H1 (cell line): ENCODE results near the gene SPIRE2. TPM values are rescaled to one million over a fixed set of nuclear protein-coding genes. Genes with fewer than 3 reads are reported as not detected.

Experiments
- CTCF ChIA-PET: fragments of 300-600 bp; sonication (Branson Sonifier 250); formaldehyde crosslinking; loops from one replicate; lab custom pipeline; 2021; ENCODE audit not compliant: partially characterized antibody; lab: Charles Lee
- POLR2A ChIA-PET: fragments of 300-600 bp; sonication (Branson Sonifier 250); formaldehyde crosslinking; loops from one replicate; lab custom pipeline; 2021; ENCODE audit warnings: inconsistent platforms; ENCODE audit not compliant: partially characterized antibody; lab: Charles Lee
- DNase-seq, 2 experiments: peaks; one replicate each; pipeline versions ENCODE4 v3.0.0 to v3.0.0-alpha.2; 2010 to 2022; ENCODE audit warnings: low spot score in 2 of 2, low read depth in 1 of 2, mixed read lengths in 1 of 2
- FAIRE-seq: peaks from 2 replicates; lab custom pipeline; 2011; peaks lifted over from hg19 to GRCh38; lab: Jason Lieb, UNC
- H2AFZ ChIP-seq: 2 replicates; pipeline ENCODE4 v1.8.1; 2012; ENCODE audit warnings: low read length, inconsistent platforms
- H2AK5ac ChIP-seq: 2 replicates; pipeline ENCODE4 v1.6.1; 2013; ENCODE audit warnings: low read depth, low read length
- H2BK120ac ChIP-seq: replicated peaks from 2 replicates; pipeline ENCODE3; 2013; ENCODE audit warnings: low read depth, low read length, inconsistent platforms
- H2BK12ac ChIP-seq: 2 replicates; pipeline ENCODE4 v1.6.1; 2013; ENCODE audit warnings: low read depth, low read length
- H2BK15ac ChIP-seq: 2 replicates; pipeline ENCODE4 v1.6.1; 2013; ENCODE audit warnings: low read length
- H2BK20ac ChIP-seq: 2 replicates; pipeline ENCODE4 v1.6.1; 2013; ENCODE audit warnings: low read length
- H2BK5ac ChIP-seq: 2 replicates; pipeline ENCODE4 v1.6.1; 2013; ENCODE audit warnings: low read depth, low read length
- H3K14ac ChIP-seq: 2 replicates; pipeline ENCODE4 v1.6.1; 2013; ENCODE audit warnings: inconsistent platforms; ENCODE audit not compliant: insufficient read length
- H3K18ac ChIP-seq: 2 replicates; pipeline ENCODE4 v1.6.1; 2013; ENCODE audit warnings: low read length; ENCODE audit errors: extremely low read depth
- H3K23ac ChIP-seq: 2 replicates; pipeline ENCODE4 v1.6.1; 2013; ENCODE audit warnings: inconsistent platforms; ENCODE audit not compliant: insufficient read length
- H3K23me2 ChIP-seq: 2 replicates; pipeline ENCODE4 v1.6.1; 2013; ENCODE audit warnings: low read depth, low read length
- H3K27ac ChIP-seq: 2 replicates; pipeline ENCODE4 v1.6.1; 2011; ENCODE audit warnings: low read depth, low read length, inconsistent platforms
- H3K27me3 ChIP-seq, 4 experiments: replicated peaks in 1 of 4; 1 replicate in 1 of 4; 2 replicates in 3 of 4; pipeline versions ENCODE4 v1.6.1 to v1.8.1; 2011 to 2013; ENCODE audit warnings: low read length in 3 of 4, mild to moderate bottlenecking in 3 of 4, inconsistent platforms in 2 of 4, mixed read lengths in 2 of 4, moderate library complexity in 1 of 4; ENCODE audit not compliant: control insufficient read depth in 3 of 4, insufficient read depth in 3 of 4; ENCODE audit errors: extremely low read depth in 1 of 4
- H3K36me3 ChIP-seq, 4 experiments: 2 replicates each; pipeline versions ENCODE4 v1.6.1 to v1.8.1; 2011 to 2013; ENCODE audit warnings: mild to moderate bottlenecking in 4 of 4, low read length in 3 of 4, moderate library complexity in 2 of 4, control low read depth in 1 of 4, inconsistent platforms in 1 of 4; ENCODE audit not compliant: insufficient read depth in 4 of 4, control insufficient read depth in 2 of 4
- H3K4ac ChIP-seq: replicated peaks from 2 replicates; pipeline ENCODE3; 2013; ENCODE audit warnings: low read length, low read depth, mixed read lengths, inconsistent platforms; ENCODE audit not compliant: insufficient read length
- H3K4me1 ChIP-seq, 4 experiments: replicated peaks in 1 of 4; 1 replicate in 1 of 4; 2 replicates in 3 of 4; pipeline versions ENCODE4 v1.6.1 to v1.8.1; 2011 to 2013; ENCODE audit warnings: low read length in 3 of 4, inconsistent platforms in 2 of 4, mixed read lengths in 1 of 4; ENCODE audit not compliant: insufficient read depth in 4 of 4, control insufficient read depth in 3 of 4
- H3K4me2 ChIP-seq, 2 experiments: 2 replicates each; pipeline versions ENCODE4 v1.6.1 to v1.8.1; 2011 to 2013; ENCODE audit warnings: low read depth in 2 of 2, low read length in 2 of 2, control low read depth in 1 of 2, inconsistent platforms in 1 of 2, mild to moderate bottlenecking in 1 of 2; ENCODE audit not compliant: insufficient read depth in 1 of 2
- H3K4me3 ChIP-seq, 4 experiments: fragments of 200-600, 300-600 bp in 1 of 4; sonication (generic), shearing (Covaris generic), sonication (Bioruptor Twin) in 1 of 4; 2 replicates each; pipeline versions ENCODE4 v1.5.1 to v1.8.1; 2011 to 2016; ENCODE audit warnings: low read length in 4 of 4, low read depth in 3 of 4, control low read depth in 2 of 4, inconsistent platforms in 2 of 4, mild to moderate bottlenecking in 2 of 4, mixed read lengths in 1 of 4, moderate library complexity in 1 of 4; ENCODE audit not compliant: insufficient read depth in 2 of 4; ENCODE audit errors: extremely low read depth in 1 of 4
- H3K56ac ChIP-seq: replicated peaks from 2 replicates; pipeline ENCODE3; 2013; ENCODE audit warnings: low read depth, mild to moderate bottlenecking, mixed read lengths, low read length, inconsistent platforms; ENCODE audit not compliant: insufficient read length
- H3K79me1 ChIP-seq: 2 replicates; pipeline ENCODE4 v1.6.1; 2013; ENCODE audit warnings: low read depth, low read length, control low read depth
- H3K79me2 ChIP-seq, 2 experiments: 2 replicates each; pipeline versions ENCODE4 v1.6.1 to v1.8.1; 2012 to 2013; ENCODE audit warnings: low read length in 2 of 2, mild to moderate bottlenecking in 2 of 2, inconsistent platforms in 1 of 2; ENCODE audit not compliant: insufficient read depth in 2 of 2, control insufficient read depth in 1 of 2
- H3K9ac ChIP-seq, 4 experiments: replicated peaks in 1 of 4; 1 replicate in 1 of 4; 2 replicates in 3 of 4; pipeline versions ENCODE4 v1.6.1 to v1.8.1; 2011 to 2013; ENCODE audit warnings: low read depth in 3 of 4, low read length in 3 of 4, control low read depth in 2 of 4, mild to moderate bottlenecking in 2 of 4, moderate library complexity in 2 of 4, inconsistent platforms in 1 of 4; ENCODE audit errors: extremely low read depth in 1 of 4
- H3K9me3 ChIP-seq, 2 experiments: 2 replicates each; pipeline versions ENCODE4 v1.6.1 to v1.8.1; 2012 to 2013; ENCODE audit warnings: mild to moderate bottlenecking in 2 of 2, moderate library complexity in 2 of 2, control low read depth in 1 of 2, inconsistent platforms in 1 of 2, low read depth in 1 of 2, low read length in 1 of 2, mixed read lengths in 1 of 2; ENCODE audit not compliant: insufficient read depth in 2 of 2
- H4K20me1 ChIP-seq, 2 experiments: replicated peaks in 1 of 2; 2 replicates each; pipeline versions ENCODE3 to v1.8.1; 2011 to 2013; ENCODE audit warnings: inconsistent platforms in 2 of 2, low read length in 2 of 2, mild to moderate bottlenecking in 1 of 2; ENCODE audit not compliant: insufficient read depth in 2 of 2, control insufficient read depth in 1 of 2
- H4K5ac ChIP-seq: 2 replicates; pipeline ENCODE4 v1.6.1; 2013; ENCODE audit warnings: low read length, low read depth, mixed read lengths, inconsistent platforms; ENCODE audit not compliant: insufficient read length
- H4K8ac ChIP-seq: 2 replicates; pipeline ENCODE4 v1.8.0; 2013; ENCODE audit warnings: mild to moderate bottlenecking, moderate library complexity, low read length, inconsistent platforms; ENCODE audit not compliant: insufficient read depth; ENCODE audit errors: extremely low read depth
- H4K91ac ChIP-seq: replicated peaks from 2 replicates; pipeline ENCODE3; 2013; ENCODE audit warnings: low read length, mixed read lengths, inconsistent platforms; ENCODE audit not compliant: insufficient read length
- CTCF ChIP-seq, 3 experiments: IDR thresholded peaks; 1 replicate in 2 of 3; 2 replicates in 1 of 3; pipeline versions ENCODE4 v1.5.1 to v1.6.1; 2011; ENCODE audit warnings: low read length in 3 of 3, mild to moderate bottlenecking in 3 of 3, inconsistent platforms in 2 of 3, low read depth in 1 of 3, moderate library complexity in 1 of 3; ENCODE audit not compliant: insufficient read depth in 1 of 3; ENCODE audit errors: control extremely low read depth in 1 of 3
- E2F6 ChIP-seq: IDR thresholded peaks from 2 replicates; pipeline ENCODE4 v1.6.1; 2012; ENCODE audit warnings: inconsistent platforms
- EZH2 ChIP-seq: fragments of 200-600 bp; sonication (generic); IDR thresholded peaks from 2 replicates; pipeline ENCODE4 v1.7.1; 2012; ENCODE audit warnings: low read depth, mild to moderate bottlenecking, moderate library complexity, low read length, inconsistent platforms; ENCODE audit not compliant: severe bottlenecking
- HDAC2 ChIP-seq, 2 experiments: fragments of 300-600 bp in 1 of 2; sonication (generic) in 1 of 2; IDR thresholded peaks; 2 replicates each; pipeline ENCODE4 v1.6.1; 2011 to 2012; ENCODE audit warnings: low read depth in 2 of 2, low read length in 2 of 2, mild to moderate bottlenecking in 2 of 2, moderate library complexity in 2 of 2, borderline replicate concordance in 1 of 2, inconsistent platforms in 1 of 2
- KDM4A ChIP-seq: IDR thresholded peaks from one replicate; pipeline ENCODE4 v1.7.1; 2012; ENCODE audit warnings: low read depth, mild to moderate bottlenecking, moderate library complexity, low read length, inconsistent platforms; ENCODE audit not compliant: severe bottlenecking
- WGBS, 2 experiments: shearing (Covaris generic) in 1 of 2; methylation state at CpG; one replicate each; pipeline versions ENCODE4 v1.1.6 to v1.1.7; 2013 to 2015; ENCODE audit warnings: low lambda C conversion rate in 2 of 2, mixed read lengths in 2 of 2, inconsistent platforms in 1 of 2, low coverage in 1 of 2, missing lambda C conversion rate in 1 of 2; ENCODE audit not compliant: insufficient replicate concordance in 2 of 2, insufficient coverage in 1 of 2, insufficient read length in 1 of 2; ENCODE audit errors: extremely low coverage in 1 of 2, missing lambda C conversion rate in 1 of 2; 5-methylcytosine and 5-hydroxymethylcytosine counted together
- polyA plus RNA-seq, 7 experiments: library from polyadenylated mRNA; depleted of rRNA in 3 of 7; stranded (reverse) in 5 of 7; unstranded in 2 of 7; fragments of >200 nt in 5 of 7; fragments of 200-250 nt in 2 of 7; gene quantifications; 1 replicate in 5 of 7; 2 replicates in 1 of 7; 4 replicates in 1 of 7; pipeline versions ENCODE4 v1.2.1 to v1.2.3, GENCODE V29; 2011 to 2013; ENCODE audit warnings: missing spikeins in 2 of 7, mixed read lengths in 2 of 7
- total RNA-seq: library from RNA; stranded (reverse); fragmentation: NEBNext Ultra II Directional; extraction: Animal tissue kit (Norgen Biotek cat#: 25700); gene quantifications from 2 replicates; pipeline ENCODE4 v1.2.1, GENCODE V29; 2021

The SPIRE2 gene
- total and polyA plus RNA-seq, 2 of the 8 experiments (the other 6 are each of a cell fraction or from before 2014, with no cell fraction given) = 7.4 to 15.4 TPM

GRCh38 chr16:89918453-89919347, 90.4 kb downstream of the SPIRE2 start, which contains the start of gene MC1R:
Gene MC1R, plus strand, starts transcription at chr16:89918862. Its CDS starts 397 bp downstream, at chr16:89919259.
- Histone ChIP-seq H3K18ac (peak within 1 kb of the TSS; percentile 41), H2BK120ac (no peak within 1 kb of the TSS), H3K4me3 (peak within 1 kb of the TSS; percentile 53 to 66 (median 62)), H3K4me1 (peaks cover 0 to 29% (median 18%) of the 10 kb centered on the region in 4 experiments; a peak in 6 of 7 replicates), H2BK20ac (no peak within 1 kb of the TSS), H4K91ac (peak within 1 kb of the TSS; percentile 99), H3K79me1 (no peaks in the 10 kb centered on the region), H3K36me3 (no peaks in the 10 kb centered on the region), H2BK15ac (peak within 1 kb of the TSS; percentile 88; the same call in 1 of the 2 replicates), H2AK5ac (peak within 1 kb of the TSS; percentile 28; the same call in 1 of the 2 replicates), H3K4me2 (peak within 1 kb of the TSS; percentile 94 to 98), H3K27ac (no peak within 1 kb of the TSS), H3K23ac (no peak within 1 kb of the TSS), H4K20me1 (peaks cover 0 to 5% of the 10 kb centered on the region in 2 experiments), H2AFZ (0 out of 2 replicates have a peak within 1 kb of the TSS, but pooled peaks have one; percentile 52), H2BK12ac (peak within 1 kb of the TSS; percentile 63; the same call in 1 of the 2 replicates), H3K9ac (peak within 1 kb of the TSS in 2 of 4 experiments; percentile 16 to 37; a peak in 5 of 7 replicates), H3K23me2 (peaks cover 20% of the 10 kb centered on the region), H3K56ac (no peak within 1 kb of the TSS), H3K27me3 (peaks cover 0 to 19% (median 16%) of the 10 kb centered on the region in 4 experiments; a peak in 6 of 7 replicates), H4K8ac (peak within 1 kb of the TSS; percentile 81; the same call in 1 of the 2 replicates), H3K4ac (peak within 1 kb of the TSS; percentile 32), H3K9me3 (no peaks in the 10 kb centered on the region), H3K14ac (no peak within 1 kb of the TSS), H4K5ac (peak within 1 kb of the TSS; percentile 51), H3K79me2 (no peaks in the 10 kb centered on the region), H2BK5ac (peak within 1 kb of the TSS; percentile 4; the same call in 1 of the 2 replicates)
- ChIA-PET CTCF (interaction anchor here (0.7 to 8.7 kb wide), 7 partner anchors 9 to 102 kb away, joined by 3 to 70 read pairs (median 3); no protein-coding TSS in a partner anchor), POLR2A (interaction anchor here (0.5 to 2.6 kb wide), 8 partner anchors 10 to 432 kb away, joined by 3 to 17 read pairs (median 4); partner anchors contain the start of genes DBNDD1 and TCF25)
- 15% methylated on average over 22 of the region's 23 CpGs; no CpG with 5 or more reads in 1 of the 2 experiments for WGBS, 2 experiments
- FAIRE-seq (no peak), DNase-seq (peak in 1 of 2 experiments; percentile 78)
- TF ChIP-seq EZH2 (no peak), CTCF (IDR thresholded peaks at IDR 0.05; ENCODE audit: control extremely low read depth in 1 of 3, insufficient read depth in 1 of 3, low read depth in 1 of 3, low read length in 3 of 3) (peak; percentile 27 to 51 (median 29); a peak in 3 of 4 replicates), KDM4A (peak; percentile 44), E2F6 (0 out of 2 replicates have a peak, but pooled peaks have one; percentile 36), HDAC2 (IDR thresholded peaks at IDR 0.05; ENCODE audit: borderline replicate concordance in 1 of 2, low read depth in 2 of 2, low read length in 2 of 2) (no peak)
